ENCODE data around the gene NUP85. TPM values are rescaled to one million over a fixed set of nuclear protein-coding genes. Genes with fewer than 3 reads are reported as not detected.
A peak's percentile ranks its signal among the peaks of the same experiment; 100 is the strongest.
"Not testable (repeated sequence)": the region's sequence is repeated elsewhere in the genome, so short reads cannot be mapped to it uniquely, and the experiment has no call there.

NUP85 gene
- total RNA-seq, 1 donor from 2014 or later: 61.1 TPM

- Mint-ChIP-seq H3K36me3 (ENCODE audit: unreplicated experiment) (peaks cover 13% of the 10 kb centered on the region), H3K4me1 (ENCODE audit: unreplicated experiment) (peaks cover 22% of the 10 kb centered on the region), H3K27me3 (ENCODE audit: unreplicated experiment) (no peaks in the 10 kb centered on the region), H3K4me3 (ENCODE audit: unreplicated experiment) (peak overlapping the region; percentile 91), H3K9me3 (ENCODE audit: unreplicated experiment) (no peaks in the 10 kb centered on the region), H3K27ac (ENCODE audit: unreplicated experiment) (peak overlapping the region; percentile 99)
- TF ChIP-seq, protein P1, sequence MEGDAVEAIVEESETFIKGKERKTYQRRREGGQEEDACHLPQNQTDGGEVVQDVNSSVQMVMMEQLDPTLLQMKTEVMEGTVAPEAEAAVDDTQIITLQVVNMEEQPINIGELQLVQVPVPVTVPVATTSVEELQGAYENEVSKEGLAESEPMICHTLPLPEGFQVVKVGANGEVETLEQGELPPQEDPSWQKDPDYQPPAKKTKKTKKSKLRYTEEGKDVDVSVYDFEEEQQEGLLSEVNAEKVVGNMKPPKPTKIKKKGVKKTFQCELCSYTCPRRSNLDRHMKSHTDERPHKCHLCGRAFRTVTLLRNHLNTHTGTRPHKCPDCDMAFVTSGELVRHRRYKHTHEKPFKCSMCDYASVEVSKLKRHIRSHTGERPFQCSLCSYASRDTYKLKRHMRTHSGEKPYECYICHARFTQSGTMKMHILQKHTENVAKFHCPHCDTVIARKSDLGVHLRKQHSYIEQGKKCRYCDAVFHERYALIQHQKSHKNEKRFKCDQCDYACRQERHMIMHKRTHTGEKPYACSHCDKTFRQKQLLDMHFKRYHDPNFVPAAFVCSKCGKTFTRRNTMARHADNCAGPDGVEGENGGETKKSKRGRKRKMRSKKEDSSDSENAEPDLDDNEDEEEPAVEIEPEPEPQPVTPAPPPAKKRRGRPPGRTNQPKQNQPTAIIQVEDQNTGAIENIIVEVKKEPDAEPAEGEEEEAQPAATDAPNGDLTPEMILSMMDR (IDR thresholded peaks at IDR 0.05): no peak
- DNase-seq (ENCODE audit: extremely low spot score, unreplicated experiment): no peak
Observed at GRCh38 chr17:75205793-75206163, 299 bp downstream of the NUP85 start.

DNA sequence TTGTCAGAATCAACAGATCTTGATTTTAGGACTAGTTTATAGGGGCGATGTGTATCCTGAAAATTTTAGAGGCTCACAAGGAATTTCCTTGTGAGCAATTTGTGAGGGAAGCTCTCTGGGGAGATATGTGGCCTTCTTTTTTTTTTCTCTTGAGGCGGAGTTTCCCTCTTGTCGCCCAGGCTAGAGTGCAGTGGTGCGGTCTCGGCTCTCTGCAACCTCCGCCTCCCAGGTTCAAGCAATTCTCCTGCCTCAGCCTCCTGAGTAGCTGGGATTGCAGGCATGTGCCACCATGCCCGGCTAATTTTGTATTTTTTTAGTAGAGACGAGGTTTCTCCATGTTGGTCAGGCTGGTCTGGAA lies 1.6 kb downstream of the NUP85 start:
- H3K27me3 Mint-ChIP-seq (ENCODE audit: unreplicated experiment); DNase-seq (ENCODE audit: extremely low spot score, unreplicated experiment); H3K9me3 Mint-ChIP-seq (ENCODE audit: unreplicated experiment): not testable (repeated sequence)
- Mint-ChIP-seq H3K27ac (ENCODE audit: unreplicated experiment) (peak overlapping the region; percentile 99), H3K4me1 (ENCODE audit: unreplicated experiment) (peaks cover 22% of the 10 kb centered on the region), H3K36me3 (ENCODE audit: unreplicated experiment) (peaks cover 17% of the 10 kb centered on the region), H3K4me3 (ENCODE audit: unreplicated experiment) (peak overlapping the region; percentile 91)

- Mint-ChIP-seq H3K4me3 (ENCODE audit: unreplicated experiment) (peak overlapping the region; percentile 51), H3K27ac (ENCODE audit: unreplicated experiment) (no peak overlapping the region), H3K9me3 (ENCODE audit: unreplicated experiment) (no peaks in the 10 kb centered on the region), H3K27me3 (ENCODE audit: unreplicated experiment) (no peaks in the 10 kb centered on the region), H3K4me1 (ENCODE audit: unreplicated experiment) (peaks cover 22% of the 10 kb centered on the region), H3K36me3 (ENCODE audit: unreplicated experiment) (peaks cover 20% of the 10 kb centered on the region)
- TF ChIP-seq, protein P1 (IDR thresholded peaks at IDR 0.05): no peak
- no peak for DNase-seq (ENCODE audit: extremely low spot score, unreplicated experiment)
Observed at GRCh38 chr17:75207760-75208159, 2.3 kb downstream of the NUP85 start.

GRCh38 chr17:75208161-75208560 lies 2.7 kb downstream of the NUP85 start:
- Mint-ChIP-seq H3K4me3 (ENCODE audit: unreplicated experiment) (peak overlapping the region; percentile 51), H3K27ac (ENCODE audit: unreplicated experiment) (no peak overlapping the region), H3K9me3 (ENCODE audit: unreplicated experiment) (no peaks in the 10 kb centered on the region), H3K36me3 (ENCODE audit: unreplicated experiment) (peaks cover 24% of the 10 kb centered on the region), H3K4me1 (ENCODE audit: unreplicated experiment) (peaks cover 22% of the 10 kb centered on the region), H3K27me3 (ENCODE audit: unreplicated experiment) (no peaks in the 10 kb centered on the region)
- DNase-seq (ENCODE audit: extremely low spot score, unreplicated experiment): no peak
- TF ChIP-seq, protein P1 (IDR thresholded peaks at IDR 0.05): no peak

GRCh38 chr17:75209061-75209460 lies 3.6 kb downstream of the NUP85 start:
- H3K36me3 Mint-ChIP-seq (ENCODE audit: unreplicated experiment): peaks cover 25% of the 10 kb centered on the region

More at GRCh38 chr17:75209061-75209460, 3.6 kb downstream of the NUP85 start:
- Mint-ChIP-seq H3K4me3 (ENCODE audit: unreplicated experiment) (no peak overlapping the region), H3K27me3 (ENCODE audit: unreplicated experiment) (no peaks in the 10 kb centered on the region), H3K9me3 (ENCODE audit: unreplicated experiment) (no peaks in the 10 kb centered on the region), H3K4me1 (ENCODE audit: unreplicated experiment) (peaks cover 22% of the 10 kb centered on the region), H3K27ac (ENCODE audit: unreplicated experiment) (no peak overlapping the region)
- TF ChIP-seq, protein P1 (IDR thresholded peaks at IDR 0.05): no peak
- DNase-seq (ENCODE audit: extremely low spot score, unreplicated experiment): no peak
